Stimulated activated CD8-positive, alpha-beta memory T cell treated with anti-CD3 and anti-CD28 coated beads, Interleukin-4, amount 100 ng/mL, for 4 hours (primary cell): ENCODE data around the gene PTGER2.

Source experiments
- DNase-seq, 2 donors: peaks; one replicate each; pipeline ENCODE4 v3.0.0-alpha.2; 2020; ENCODE audit warnings: low read depth in 2 of 2, low spot score in 1 of 2

Gene PTGER2

DNA sequence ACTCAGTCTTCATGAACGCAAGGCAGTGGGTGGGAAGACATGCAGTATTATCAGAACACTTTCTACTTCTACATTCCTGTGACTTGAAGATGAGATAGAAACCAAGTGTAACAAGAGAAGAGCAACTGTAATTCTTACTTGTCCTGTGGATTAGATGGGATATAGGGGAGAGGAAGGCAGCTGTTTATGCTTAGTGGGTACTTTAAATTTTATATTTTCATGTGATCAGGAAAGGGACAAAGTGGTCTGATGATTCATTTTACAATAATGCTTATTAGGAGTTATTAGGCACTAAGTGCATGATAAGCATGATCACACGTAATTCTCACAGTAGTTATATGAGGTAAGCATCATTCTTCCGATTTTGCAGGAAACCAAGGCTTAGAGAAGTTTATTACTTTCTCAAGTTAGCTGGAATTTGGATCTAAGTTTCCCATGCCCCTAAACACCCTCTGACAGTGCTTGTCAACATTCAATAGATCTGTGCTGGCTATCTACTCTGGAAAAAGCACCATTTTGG lies 52.7 kb downstream of the PTGER2 start:
- no peak for DNase-seq

DNA sequence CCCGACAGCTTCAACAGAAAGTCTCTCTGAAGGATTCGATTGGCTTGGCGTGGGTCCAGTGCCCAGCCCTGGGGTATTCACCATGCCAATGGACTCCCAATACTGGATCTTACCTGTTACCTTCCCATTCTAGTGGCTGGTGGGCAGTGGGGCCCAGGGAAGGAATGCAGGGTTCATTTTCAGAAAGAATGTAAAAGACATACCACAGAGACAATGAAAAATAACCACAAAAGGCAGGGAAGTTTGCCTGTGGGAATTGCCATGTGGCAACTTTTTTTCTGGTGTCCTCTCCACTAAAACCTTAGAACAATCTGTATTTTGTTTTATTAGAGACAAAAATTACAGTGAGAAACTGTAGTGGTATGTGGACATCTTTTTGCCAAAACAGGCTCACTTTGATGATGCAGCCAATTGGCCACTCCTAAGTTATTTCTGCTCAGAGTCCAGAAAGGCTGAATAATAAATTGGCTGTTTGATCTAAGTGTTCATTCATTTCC lies 55.2 kb downstream of the PTGER2 start:
- no peak for DNase-seq

DNA sequence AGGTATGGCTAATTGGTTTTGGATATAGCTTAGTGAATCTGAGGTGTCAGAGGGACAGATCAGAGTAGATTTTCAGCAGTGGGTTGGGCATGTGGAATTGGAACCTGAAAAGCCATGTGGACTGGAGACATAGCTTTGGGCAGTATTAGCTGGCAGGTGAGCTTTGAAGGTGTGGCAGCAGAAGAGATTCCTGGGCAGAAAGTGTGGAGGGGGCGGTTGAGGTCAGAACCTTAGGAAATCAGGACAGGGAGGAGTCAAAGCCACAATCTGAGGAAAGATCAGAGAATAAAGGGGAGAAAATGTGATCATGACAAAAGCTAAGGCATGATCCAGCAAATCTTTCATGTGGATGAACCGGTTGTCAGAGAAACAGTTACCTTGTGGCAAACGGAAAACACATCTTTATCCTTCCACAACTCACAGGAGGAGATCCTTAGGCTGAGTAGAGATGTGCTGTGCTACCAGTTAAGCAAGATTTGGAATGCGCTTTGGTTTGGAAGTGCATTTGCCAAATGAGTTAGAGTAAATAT lies 56.4 kb downstream of the PTGER2 start:
- DNase-seq: no peak

DNA sequence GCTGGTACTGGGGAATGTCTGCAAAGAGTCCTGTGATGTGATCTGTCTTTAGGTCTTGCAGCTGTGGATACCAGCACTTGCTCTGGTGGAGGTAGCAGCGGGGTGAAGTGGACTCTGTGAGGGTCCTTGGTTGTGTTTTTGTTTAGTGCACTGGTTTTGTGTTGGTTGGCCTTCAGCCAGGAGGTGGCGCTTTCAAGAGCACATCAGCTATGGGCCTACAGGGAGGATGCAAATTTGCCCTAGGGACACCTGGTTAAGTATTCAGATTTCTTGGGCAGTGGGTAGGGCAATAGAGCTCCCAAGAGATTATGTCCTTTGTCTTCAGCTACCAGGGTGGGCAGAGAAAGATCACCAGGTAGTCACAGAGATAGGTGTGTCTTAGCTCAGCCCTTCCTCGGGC lies 63.8 kb downstream of the PTGER2 start:
- no peak for DNase-seq
